GM10266 (cell line): ENCODE results near the gene PAX9.

Experiments used
- DNase-seq: peaks from one replicate; pipeline ENCODE4 v3.0.0; 2012; ENCODE audit errors: extremely low spot score
- CTCF ChIP-seq: IDR thresholded peaks from 2 replicates; pipeline ENCODE4 v1.5.1; 2012; ENCODE audit warnings: mild to moderate bottlenecking, low read depth; ENCODE audit not compliant: control insufficient read depth, insufficient read depth; ENCODE audit errors: missing control alignments

PAX9 gene

GRCh38 chr14:36702474-36702873 lies 40.8 kb downstream of the PAX9 start:
- DNase-seq, result no peak
- TF ChIP-seq CTCF, result no peak

GRCh38 chr14:36707570-36707969 lies 45.9 kb downstream of the PAX9 start:
- no peak for DNase-seq
- no peak for TF ChIP-seq CTCF

GRCh38 chr14:36713960-36714703 lies 52.5 kb downstream of the PAX9 start:
- TF ChIP-seq CTCF, result no peak

GRCh38 chr14:36716614-36717184 lies 55.0 kb downstream of the PAX9 start:
- no peak for TF ChIP-seq CTCF
- no peak for DNase-seq

More at GRCh38 chr14:36713960-36714703, 52.5 kb downstream of the PAX9 start:
- DNase-seq, result no peak

GRCh38 chr14:36717363-36717762 lies 55.7 kb downstream of the PAX9 start:
- DNase-seq, result no peak
- no peak for TF ChIP-seq CTCF

- TF ChIP-seq CTCF, result no peak
- no peak for DNase-seq
These were observed 56.6 kb downstream of the PAX9 start for GRCh38 chr14:36718216-36718615.

- DNase-seq, result no peak
- TF ChIP-seq CTCF, result no peak
These were observed 58.2 kb downstream of the PAX9 start for GRCh38 chr14:36719823-36720222.
